GM12872 (cell line): ENCODE results near the gene CCDC66.

Experiments
- CTCF ChIP-seq: IDR thresholded peaks from 3 replicates; pipeline ENCODE4 v1.5.1; 2011; ENCODE audit warnings: low read depth, mild to moderate bottlenecking, low read length, moderate library complexity; ENCODE audit not compliant: insufficient read depth

The CCDC66 gene

GRCh38 chr3:56556908-56557830 lies at the start of gene CCDC66:
Gene CCDC66, plus strand, starts transcription at chr3:56557175. Its CDS starts 68 bp downstream, at chr3:56557243.
- TF ChIP-seq CTCF: peak; percentile 82

- TF ChIP-seq CTCF: no peak
Observed at GRCh38 chr3:56519641-56520040, 37.3 kb upstream of the CCDC66 start.

- no peak for TF ChIP-seq CTCF
Observed at GRCh38 chr3:56522374-56522773, 34.6 kb upstream of the CCDC66 start.

- no peak for TF ChIP-seq CTCF
Observed at GRCh38 chr3:56525291-56525690, 31.7 kb upstream of the CCDC66 start.

- TF ChIP-seq CTCF: no peak
Observed at GRCh38 chr3:56536735-56537134, 20.2 kb upstream of the CCDC66 start.

- no peak for TF ChIP-seq CTCF
Observed at GRCh38 chr3:56547486-56547885, 9.5 kb upstream of the CCDC66 start.

GRCh38 chr3:56557831-56558170 lies 826 bp downstream of the CCDC66 start:
- TF ChIP-seq CTCF: no peak
